HG02571 (cell line): ENCODE data around the gene NFIC.
"Not testable (repeated sequence)": the region's sequence is repeated elsewhere in the genome, so short reads cannot be mapped to it uniquely, and the experiment has no call there.

ENCODE experiments used
- ATAC-seq: cut with Tn5 transposase; IDR thresholded peaks from one replicate; pipeline ENCODE4 v1.9.1; 2021; ENCODE audit warnings: mild to moderate bottlenecking, moderate library complexity; ENCODE audit not compliant: unreplicated experiment

Gene NFIC

DNA sequence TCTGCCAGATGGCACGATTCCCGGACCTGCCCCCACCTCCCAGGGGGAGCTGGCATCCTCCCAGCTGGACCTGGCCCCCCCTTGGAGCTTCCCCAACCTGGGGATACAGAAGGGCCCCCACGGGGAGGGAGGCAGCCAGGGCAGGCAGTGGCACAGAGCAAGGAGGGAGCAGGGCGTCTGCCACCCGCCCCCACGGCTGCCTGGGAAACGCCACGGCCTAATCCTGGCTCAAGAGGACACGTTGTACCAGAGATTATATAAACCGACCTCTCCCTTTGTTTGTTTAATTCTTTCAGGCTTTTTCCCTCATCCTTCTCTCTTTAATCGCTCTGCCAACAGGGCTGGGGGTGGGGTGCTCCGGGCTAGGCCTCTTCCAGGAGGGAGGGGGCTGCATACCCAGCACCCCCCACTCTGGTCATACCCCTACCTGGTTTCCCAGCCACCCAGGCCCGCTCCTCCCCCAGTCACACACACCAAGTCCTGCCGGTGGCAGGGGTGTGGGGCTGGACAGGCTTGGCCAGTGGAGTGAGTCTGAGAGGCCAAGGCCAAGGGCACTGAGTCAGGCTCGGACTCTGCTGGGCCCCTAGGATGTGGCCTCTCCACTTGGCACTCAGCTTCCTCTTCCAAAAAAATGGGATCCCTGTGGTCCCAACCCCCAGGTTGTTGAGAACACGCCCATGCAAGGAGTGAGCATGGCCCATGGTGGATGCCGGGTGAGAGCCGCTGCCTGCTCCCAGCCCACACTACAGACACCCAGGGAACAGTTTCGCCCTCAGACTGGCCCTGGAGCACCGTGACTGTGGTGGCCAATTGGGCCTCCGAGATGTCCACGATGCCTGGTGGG, 29.5 kb upstream of the NFIC start:
- no peak for ATAC-seq

DNA sequence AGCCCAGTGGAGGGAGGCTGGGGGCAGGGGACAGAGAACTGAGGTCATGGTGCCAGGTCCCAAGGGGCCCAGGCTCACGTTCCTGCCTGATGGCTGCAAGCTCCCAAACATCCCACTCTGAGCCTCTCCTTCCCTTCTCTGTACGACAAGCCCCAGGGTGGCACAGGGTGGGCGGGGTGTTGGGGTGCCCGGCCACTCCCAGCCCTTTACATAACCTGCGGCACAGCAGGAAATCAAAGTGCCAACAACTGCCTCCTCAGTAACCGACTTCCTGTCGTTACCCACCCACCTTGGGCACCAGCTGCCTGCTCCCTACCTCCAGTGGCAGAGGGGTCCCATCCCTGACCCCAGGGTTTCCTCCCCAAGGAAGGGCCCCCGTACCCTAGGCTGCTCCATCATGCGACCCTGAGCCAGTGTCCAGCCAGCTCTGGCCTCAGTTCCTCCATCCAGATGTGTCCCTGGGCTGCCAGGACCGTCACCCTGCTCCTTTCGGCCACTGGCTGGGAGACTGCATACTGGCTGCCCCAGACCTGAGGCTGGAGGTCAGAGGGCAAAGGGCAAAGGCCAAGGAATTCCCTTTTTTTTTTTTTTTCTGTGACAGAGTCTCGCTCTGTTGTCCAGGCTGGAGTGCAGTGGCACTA, 27.7 kb upstream of the NFIC start:
- no peak for ATAC-seq

DNA sequence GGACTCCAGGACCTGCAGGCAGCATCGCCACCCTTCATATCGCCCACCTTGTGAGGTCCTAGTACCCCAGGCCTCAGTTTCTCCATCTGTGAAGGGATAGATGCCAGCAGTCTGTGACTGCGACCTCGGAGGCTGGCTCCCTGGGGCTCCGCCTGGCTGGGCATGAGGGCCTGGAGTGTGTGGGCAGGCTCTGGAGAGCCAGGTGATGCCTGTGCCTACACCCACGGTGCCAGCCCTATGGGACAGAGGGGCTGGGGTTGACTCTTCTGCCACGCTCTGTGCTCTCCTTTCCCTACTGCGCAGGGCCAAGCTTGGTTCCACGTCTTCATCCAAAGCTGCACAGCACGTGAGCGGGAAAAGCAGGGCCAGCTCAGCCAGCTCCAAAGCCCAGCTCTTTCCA, 26.0 kb upstream of the NFIC start:
- no peak for ATAC-seq

DNA sequence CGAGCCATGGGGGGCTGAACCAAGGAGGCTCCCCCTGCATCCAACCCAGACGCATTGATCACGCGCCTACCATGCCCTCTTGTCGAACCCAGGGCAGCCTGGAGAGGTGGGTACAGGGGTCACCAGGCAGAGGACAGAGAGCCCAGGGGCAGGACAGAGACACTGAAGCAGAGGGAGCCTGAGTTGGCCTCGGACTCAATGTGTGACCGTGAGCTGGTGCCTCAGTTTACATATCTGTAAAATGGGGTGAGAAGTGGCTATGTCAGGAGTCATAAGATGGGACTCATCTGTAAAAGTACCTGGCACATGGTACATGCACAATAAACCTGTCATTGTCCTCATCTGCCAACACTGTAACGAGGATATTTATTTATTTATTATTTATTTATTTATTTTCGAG, 24.1 kb upstream of the NFIC start:
- ATAC-seq = no peak

DNA sequence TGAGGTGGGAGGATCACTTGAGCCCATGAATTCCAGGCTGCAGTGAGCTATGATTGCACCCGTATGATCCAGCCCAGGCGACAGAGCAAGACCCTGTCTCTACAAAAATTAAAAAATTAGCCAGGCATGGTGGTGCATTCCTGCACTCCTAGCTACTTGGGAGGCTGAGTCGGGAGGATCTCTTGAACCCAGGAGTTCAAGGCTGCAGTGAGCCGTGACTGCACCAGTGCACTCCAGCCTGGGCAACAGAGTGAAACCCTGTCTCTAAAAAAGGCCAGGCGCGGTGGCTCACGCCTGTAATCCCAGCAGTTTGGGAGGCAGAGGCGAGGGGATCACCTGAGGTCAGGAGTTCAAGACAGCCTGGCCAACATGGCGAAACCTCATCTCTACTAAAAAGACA, 23.4 kb upstream of the NFIC start:
- not testable (repeated sequence) for ATAC-seq

DNA sequence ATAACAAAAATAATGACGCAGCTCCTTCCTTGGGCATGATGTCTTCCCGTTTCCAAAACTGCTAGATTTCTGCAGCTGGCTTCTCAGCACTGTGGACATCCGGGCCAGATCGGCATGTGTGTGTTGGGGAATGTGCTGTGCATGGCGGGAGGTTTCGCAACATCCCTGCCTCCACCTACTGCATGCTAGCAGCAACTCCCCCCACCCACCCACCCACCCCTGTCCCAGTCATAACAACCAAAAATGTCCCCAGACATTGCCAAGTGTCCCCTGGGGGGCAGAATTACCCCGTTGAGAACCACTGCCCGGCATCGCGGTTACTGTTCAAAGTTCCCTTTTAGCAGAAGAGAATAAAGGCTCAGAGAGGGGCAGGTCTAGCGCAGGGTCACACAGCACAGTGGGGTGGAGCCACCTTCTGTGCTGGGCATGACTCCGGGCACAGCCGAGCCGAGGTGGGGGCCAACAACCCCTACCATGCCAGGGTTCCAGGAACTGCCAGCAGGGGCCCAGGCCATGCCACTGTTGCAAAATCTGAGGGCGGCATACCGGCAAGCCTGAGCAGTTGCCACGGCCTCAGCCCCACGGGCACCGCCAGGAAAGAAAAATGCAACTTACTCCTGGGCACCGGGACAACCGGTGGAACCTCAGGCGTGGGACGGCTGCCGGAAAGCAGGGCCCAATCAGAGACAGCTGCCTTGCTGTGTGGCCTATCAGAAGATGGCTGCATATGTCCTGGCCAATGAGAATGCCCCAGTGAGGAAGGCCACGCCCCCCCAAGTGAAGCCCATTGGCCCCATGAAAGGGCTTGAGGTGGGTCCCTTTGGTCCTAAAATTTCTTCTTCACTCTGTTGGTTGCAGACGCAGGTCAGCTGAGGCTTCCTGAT, 22.5 kb upstream of the NFIC start:
- no peak for ATAC-seq

DNA sequence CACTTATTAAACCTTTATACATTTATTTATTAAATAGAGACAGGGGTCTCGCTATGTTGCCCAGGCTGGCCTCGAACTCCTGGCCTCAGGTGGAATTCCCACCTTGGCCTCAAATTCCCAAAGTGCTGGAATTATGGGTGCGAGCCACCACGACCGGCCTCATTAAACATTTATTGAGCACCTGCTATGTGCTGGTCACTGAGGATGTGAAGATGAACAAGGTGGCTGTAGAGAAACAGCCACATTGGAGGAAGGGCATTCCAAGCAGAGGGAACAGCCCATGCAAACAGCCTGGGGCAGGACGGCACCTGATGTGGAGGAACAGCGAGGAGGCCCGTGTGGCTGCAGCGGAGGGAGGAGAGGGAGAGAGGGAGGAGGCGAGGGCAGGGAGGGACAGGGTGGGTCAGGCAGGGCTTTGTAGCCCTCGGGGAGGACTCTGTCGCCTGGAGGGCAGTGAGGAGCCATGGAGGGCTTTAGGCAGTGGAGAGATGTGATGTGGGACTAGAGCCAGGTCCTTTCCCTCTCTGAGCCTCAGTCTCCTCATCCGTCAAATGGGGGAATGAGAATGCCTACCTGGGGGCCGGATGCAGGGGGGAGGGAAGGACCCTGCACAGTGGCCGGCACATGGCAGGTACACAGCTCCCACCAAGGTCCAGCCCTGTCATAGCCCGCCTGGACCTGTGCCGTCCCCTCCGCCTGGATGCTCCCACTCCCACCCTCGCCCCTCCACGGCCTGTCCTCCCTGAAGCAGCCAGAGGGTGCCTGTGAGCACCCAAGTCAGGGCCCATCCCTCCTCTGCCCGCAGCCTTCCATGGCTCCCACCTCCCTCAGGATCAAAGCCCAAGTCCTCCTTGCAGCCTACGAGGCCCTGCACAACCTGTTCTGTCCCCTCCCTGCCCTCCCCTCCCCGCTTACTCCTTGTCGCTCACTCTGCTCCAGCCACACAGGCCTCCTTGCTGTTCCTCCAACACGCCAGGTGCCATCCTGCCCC, 21.5 kb upstream of the NFIC start:
- ATAC-seq = no peak

DNA sequence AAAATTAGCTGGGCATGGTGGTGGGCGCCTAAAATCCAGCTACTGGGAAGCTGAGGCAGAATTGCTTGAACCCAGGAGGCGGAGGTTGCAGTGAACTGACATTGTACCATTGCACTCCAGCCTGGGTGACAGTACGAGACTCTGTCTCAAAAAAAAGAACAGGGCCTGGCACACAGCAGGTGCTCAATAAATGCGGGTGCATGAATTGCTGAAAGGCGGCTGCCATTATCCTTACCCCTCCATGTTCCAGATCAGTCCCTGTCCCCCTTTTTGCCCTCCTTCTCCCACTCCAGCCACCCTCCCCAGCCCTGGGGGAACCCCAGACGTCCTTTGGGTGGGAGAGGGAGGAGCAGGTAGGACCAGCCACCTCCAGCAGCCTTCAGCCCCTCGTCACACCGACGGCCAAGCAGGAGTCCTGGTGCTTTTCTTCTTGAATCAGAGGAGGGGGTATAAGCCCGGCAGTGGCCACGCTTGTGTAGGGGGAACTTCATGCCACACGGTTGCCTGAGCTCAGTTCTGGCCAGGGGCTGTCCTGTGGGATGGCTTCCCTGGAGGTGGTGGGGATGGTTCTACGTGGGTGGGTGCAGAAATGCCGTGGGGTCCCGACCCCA, 20.4 kb upstream of the NFIC start:
- no peak for ATAC-seq

DNA sequence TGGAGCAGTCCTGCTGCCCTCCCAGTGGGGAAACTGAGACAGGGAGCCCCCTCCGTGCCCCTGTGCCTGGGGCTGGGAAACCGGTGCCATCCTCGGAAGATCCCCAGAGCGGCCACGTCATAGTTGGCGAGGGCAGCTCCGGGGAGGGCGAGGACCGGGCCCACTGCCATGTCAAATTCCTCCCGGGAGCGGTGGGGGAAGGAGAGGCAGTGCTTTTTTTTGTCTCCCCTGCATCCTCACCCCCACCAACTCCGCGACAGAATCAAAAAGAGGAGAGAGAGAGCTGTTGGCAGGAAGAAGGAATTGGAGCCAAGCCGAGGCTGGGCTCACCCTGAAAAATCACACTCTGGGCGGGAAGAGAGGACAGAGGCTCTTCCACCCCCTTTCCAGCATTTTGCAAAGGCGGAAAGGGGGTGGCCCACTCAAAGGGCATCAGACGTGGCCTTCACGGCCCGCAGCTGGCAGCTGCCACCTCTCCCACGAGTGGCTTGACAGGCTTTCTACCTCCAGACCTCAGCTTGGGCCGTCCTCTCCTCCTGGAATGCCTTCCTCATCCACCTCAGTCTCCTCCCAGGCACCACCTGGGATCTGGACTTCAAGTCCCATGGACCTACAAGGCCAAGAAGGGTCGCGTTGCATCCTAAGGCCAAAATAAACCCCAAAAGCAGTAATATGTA, 19.6 kb upstream of the NFIC start:
- no peak for ATAC-seq

DNA sequence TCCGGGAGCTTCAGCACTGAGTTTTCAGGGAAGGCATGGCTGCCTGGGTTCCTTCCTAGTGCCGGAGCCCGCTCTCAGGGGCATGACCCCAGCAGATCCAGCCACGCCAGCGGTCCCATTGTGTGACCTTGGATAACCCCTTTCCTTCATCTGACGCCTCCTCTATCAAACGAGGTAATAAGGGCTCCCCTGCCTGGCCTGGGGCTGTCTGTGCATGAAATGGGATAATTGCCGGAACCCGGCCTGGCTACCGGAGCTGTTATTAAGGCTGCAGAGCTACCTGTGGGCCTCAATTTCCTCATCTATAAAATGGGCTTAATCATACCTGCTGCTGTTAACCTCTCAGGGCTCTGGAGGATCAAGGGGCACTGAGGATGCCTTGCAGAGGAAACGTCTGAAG, 18.3 kb upstream of the NFIC start:
- ATAC-seq = no peak

DNA sequence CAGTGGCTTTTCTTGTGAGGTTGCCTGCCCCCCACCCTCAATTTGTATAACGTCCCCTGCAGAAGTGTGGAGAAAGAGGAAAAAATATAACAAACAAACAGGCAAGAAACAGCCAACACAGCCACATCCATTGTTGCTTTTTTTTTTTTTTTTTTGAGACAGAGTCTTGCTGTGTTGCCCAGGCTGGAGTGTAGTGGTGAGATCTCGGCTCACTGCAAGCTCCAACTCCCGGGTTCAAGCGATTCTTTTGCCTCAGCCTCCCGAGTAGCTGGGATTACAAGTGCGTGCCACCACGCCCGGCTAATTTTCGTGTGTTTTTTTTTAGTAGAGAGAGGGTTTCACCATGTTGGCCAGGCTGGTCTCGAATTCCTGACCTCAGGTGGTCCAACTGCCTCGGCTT, 17.9 kb upstream of the NFIC start:
- not testable (repeated sequence) for ATAC-seq

DNA sequence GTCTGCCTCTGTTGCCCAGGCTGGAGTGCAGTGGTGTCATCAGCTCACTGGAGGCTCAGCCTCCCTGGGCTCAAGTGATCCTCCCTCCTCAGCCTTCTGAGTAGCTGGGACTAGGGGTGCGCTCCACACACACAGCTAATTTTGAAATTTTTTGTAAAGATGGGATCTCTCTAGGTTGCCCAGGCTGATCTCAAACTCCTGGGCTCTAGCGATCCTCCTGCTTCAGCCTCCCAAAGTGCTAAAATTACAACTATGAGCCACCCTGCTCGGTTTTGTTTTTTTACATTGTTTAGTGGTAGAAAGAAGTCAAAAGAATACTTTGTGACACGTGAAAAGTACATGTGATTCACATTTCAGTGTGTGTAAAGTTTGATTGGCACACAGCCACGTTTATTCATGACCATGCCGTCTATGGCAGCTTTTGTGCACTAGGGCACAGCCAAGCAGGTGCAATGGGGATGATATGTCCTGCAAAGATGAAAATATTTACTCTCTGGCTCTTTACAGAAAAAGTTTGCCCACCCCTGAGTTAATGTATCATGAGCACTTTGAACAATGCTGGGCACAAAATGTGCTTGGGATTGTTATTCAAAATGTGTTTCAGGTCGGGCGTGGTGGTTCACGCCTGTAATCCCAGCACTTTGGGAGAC, 16.2 kb upstream of the NFIC start:
- ATAC-seq = no peak

DNA sequence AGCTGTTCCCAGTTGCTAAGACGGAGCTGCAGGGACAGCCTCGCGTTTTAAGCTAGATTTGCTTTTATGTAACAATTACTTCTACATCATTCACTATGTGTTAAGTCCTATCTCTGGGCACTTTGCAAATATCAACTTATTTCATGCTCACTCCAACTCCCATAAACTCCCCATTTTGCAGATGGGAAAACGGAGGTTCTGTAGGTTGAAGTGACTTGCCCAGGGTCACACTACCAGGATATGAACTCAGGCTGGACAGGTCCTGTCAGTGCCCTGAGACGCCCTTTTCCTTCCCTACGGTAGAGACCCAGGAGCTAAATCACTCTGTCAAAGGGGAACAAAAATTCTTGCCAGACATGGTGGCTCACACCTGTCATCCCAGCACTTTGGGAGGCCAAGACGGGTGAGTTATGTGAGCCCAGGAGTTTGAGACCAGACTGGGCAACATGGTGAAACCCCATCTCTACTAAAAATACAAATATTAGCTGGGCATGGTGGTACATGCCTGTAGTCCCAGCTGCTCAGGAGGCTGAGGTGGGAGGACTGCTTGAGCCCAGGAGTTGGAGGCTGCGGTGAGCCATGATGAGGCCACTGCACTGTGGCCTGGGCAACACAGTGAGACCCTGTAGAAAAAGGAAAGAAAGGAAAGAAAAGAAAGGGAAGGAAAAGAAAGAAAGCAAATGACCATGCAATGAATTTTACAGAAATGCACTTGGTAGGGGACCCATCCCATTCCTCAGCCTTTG, 14.5 kb upstream of the NFIC start:
- ATAC-seq = no peak

DNA sequence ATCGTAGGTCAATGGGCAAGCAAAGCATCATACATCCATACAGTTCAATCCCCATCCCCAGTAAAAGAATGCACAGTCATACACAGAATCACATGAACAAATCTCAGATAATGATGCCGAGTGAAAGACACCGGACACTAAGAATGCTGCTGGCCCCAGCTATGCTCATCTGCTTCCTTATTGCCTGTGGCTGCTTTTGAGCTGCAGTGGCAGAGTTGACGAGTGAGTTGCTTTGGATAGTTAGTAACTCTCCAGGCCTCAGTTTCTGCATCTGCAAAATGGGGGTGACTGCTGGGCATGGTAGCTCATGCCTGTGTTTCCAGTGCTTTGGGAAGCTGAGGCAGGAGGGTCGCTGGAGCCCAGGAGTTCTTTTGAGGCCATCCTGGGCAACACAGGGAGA, 12.9 kb upstream of the NFIC start:
- ATAC-seq = no peak

DNA sequence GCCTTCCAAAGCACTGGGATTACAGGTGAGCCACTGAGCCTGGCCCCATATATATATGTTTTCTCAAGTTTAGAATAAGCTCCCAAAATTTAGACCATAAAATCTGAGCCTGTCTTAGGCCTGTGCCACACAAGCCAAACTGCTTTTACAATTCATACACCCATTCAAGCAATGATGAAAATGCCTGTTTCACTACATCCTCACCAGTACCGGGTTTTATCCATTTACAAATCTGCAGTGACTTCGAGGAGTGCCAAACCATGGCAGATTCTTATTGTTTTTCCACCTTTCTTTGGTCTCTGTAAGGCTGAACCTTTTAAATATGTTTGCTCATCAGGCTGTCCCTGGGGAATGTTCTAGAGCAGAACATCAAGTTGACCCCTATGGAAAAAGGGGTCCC, 9.6 kb upstream of the NFIC start:
- no peak for ATAC-seq

DNA sequence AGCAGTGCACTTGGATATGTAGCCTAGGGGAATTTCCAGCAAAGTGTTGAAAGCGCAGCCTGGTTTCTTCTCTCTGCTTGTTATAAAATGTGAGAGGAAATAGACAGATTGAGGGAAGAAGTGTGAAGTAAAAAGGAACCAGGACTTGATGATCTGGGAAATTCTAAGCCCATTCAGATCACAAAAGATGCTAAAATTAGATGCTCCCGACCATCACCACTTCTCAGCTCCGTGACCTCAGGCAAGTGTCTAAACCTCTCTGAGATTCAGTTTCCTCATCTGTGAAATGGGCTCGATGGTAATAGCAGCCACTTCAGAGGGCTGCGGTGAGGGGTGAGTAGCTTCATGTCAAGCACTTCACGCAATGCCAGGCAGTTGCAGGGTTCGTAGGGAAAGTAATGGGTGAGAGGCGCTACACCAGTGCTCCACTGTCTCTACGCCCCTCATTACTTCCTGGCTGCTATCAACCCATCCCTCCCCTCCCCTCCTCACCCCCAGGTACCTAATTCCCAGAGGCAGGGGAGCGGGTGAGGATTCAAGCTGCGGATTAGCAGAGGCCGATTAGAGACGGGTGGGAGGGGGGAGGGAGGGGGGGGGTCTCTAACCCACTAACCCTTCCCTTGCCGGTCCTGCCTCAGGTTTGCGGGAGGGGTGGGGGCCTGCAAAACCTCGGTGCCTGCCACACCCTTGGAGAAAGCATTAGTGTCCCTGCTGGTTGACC, 9.0 kb upstream of the NFIC start:
- ATAC-seq = no peak

DNA sequence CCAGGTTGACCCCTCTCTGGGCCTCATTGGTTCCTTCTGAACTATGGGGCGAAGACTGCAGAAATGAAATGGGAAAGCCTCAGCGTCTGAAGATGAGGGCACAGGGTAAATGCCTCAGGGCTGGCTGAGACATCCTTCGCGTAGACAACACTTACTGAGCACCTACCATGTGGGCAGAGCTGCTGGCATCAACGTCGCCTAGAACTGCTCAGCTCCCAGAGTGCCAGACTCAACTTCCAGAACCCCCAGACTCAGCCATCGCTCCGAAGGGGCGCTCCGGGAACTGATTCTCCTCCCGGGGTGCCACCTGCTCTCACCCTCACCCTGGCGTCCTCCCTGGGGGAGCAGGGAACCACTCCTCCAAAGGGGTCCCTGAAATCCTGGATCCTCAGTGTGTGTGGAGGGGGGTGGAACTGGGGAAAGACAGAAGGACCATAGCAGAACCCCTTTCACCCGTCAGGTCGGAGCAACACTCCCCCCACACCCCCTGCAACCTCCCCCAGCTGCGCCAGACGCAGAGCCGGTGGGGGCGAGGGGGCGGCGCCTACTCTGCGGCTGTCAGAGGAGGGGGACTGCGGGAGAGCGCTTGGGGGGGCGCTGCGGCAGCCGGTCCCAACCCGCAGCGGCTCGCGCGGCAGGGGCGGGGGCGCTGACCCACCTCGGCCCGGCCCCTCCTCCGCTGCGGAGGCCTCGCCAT, 8.2 kb upstream of the NFIC start:
- ATAC-seq = no peak
